Kidney epithelial cell (primary cell): Measurements from ENCODE around the gene UBR4. TPM values are rescaled to one million over a fixed set of nuclear protein-coding genes. Genes with fewer than 3 reads are reported as not detected.

Experiments
- DNase-seq: peaks from one replicate; pipeline ENCODE4 v3.0.0-alpha.2; 2010; ENCODE audit warnings: low read depth
- H3K27me3 ChIP-seq: 2 replicates; pipeline ENCODE4 v1.6.0; 2011; ENCODE audit warnings: low read length; ENCODE audit not compliant: control insufficient read depth, insufficient read depth
- H3K36me3 ChIP-seq: 2 replicates; pipeline ENCODE4 v1.5.1; 2011; ENCODE audit warnings: low read length; ENCODE audit not compliant: control insufficient read depth, insufficient read depth
- H3K4me3 ChIP-seq: 2 replicates; pipeline ENCODE4 v1.5.1; 2011; ENCODE audit warnings: low read depth, mild to moderate bottlenecking, control low read depth, low read length
- CTCF ChIP-seq: IDR thresholded peaks from 2 replicates; pipeline ENCODE4 v1.5.1; 2011; ENCODE audit warnings: mild to moderate bottlenecking, moderate library complexity, low read length, control low read depth, inconsistent platforms; ENCODE audit not compliant: insufficient read depth, poor library complexity, severe bottlenecking
- total RNA-seq: library from RNA; depleted of rRNA; stranded (reverse); fragments of >200 nt; gene quantifications from 2 replicates; pipeline ENCODE4 v1.2.3, GENCODE V29; 2015

UBR4 gene
- total RNA-seq, 1 donor from 2014 or later, result 125 TPM

DNA sequence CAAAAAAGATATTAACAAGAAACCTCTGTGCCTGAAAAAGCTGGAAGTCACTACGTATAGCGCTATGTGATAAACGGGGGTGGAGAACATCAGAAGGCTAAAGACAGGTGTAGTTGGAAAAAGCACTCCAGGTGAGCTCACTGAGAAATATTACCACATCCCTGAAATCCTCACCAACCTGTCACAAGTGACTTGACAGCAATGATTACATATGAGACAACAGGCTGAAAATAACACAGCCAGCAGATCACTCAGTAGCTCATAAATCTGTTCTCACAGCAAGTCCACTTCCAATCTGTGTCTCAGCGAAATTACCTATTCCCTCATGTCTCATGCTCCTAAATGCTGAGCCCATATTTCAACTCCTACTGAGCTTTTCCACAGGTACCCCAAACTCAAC is 120.5 kb downstream of the UBR4 start:
- no peak for DNase-seq
- Histone ChIP-seq H3K4me3 (no peak overlapping the region), H3K36me3 (peaks cover 4% of the 10 kb centered on the region), H3K27me3 (no peaks in the 10 kb centered on the region)
- no peak for TF ChIP-seq CTCF

GRCh38 chr1:19088717-19089442 is 121.2 kb downstream of the UBR4 start:
- no peak for TF ChIP-seq CTCF
- Histone ChIP-seq H3K36me3 (peaks cover 4% of the 10 kb centered on the region), H3K27me3 (no peaks in the 10 kb centered on the region), H3K4me3 (no peak overlapping the region)
- DNase-seq, result no peak

DNA sequence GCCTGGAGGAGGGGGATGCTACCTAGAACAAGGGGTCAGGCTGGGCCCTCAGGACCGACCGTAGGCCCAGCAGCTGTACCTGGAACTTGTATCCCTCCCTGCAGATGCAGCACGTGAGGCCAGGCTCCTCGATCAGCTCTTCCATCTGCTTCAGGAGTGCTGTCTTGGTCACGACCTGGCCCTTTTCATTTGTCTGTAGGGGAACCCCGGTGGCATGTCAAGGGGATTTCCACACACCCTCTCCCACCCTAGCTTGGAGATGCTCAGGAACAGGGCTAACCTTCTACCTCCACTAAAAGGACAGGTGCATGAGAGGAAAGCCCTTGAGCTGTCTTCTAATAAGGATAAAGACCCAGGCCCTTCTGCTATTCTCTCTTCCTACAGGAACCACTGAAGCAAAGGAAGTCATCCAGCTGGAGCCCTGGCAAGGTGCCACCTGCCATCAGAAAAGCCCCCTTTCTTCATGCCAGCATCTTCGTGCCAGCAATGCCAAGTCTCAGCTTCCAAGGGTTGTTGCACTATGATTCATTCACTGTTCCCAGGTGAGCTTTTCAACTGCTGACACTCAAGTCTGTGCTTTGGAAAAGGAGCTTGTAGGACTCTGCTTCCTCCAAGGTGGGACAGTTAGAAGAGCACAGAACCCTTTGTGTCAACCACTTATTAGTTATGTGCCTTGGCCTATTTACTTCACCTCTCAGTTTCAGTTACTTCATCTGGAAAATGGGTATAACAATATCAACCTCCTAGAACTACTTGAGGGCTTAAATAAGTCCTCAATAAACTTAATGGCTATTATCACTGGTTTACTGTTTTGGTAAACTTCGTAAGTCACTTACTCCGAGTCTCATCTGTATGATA is 122.1 kb downstream of the UBR4 start:
- no peaks in the 10 kb centered on the region for H3K27me3 ChIP-seq
- TF ChIP-seq CTCF, result no peak
- H3K4me3 ChIP-seq, result no peak overlapping the region
- peaks cover 3% of the 10 kb centered on the region for H3K36me3 ChIP-seq
- no peak for DNase-seq

DNA sequence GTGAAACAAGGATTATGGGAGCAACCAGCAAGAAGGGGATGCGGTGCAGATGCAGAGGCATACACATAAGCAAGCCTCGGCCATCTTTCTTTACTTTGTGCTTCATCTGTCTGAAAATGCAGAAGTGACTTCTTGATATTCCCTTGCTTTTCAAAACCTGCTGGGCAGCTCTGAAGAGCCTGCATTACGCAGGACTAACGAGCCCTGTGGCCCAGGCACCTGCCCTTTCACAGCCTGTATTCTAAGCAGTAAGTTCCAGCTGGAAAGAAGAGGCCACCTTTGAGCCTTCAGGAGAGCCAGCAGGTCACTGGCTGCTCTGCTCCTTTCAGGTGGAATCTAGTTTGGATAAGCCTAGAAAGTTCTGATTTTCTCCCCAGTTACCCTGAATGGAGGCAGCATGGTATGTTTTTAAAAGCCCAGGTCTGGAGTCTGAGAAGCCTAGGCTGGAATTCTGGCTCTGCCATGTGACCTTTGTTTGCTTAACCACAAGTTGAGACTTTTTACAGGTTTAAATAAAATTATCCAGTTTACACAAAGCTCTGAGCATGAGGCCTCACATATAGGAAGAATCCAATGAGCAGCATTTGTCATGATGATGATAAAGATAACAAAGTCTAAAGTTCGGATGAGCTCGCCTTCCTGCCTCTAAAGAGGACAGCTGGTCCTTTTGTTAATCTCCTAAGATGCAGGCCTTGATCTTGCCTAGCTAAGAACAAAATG is 122.9 kb downstream of the UBR4 start:
- no peak overlapping the region for H3K4me3 ChIP-seq
- no peaks in the 10 kb centered on the region for H3K27me3 ChIP-seq
- no peak for TF ChIP-seq CTCF
- peaks cover 5% of the 10 kb centered on the region for H3K36me3 ChIP-seq
- no peak for DNase-seq

GRCh38 chr1:19086176-19086875 is 123.7 kb downstream of the UBR4 start:
- no peak overlapping the region for H3K4me3 ChIP-seq
- no peaks in the 10 kb centered on the region for H3K27me3 ChIP-seq
- no peak for DNase-seq
- no peak for TF ChIP-seq CTCF
- H3K36me3 ChIP-seq, result peaks cover 6% of the 10 kb centered on the region
